MCF 10A (cell line): ENCODE data around the gene PTGIS. TPM values are rescaled to one million over a fixed set of nuclear protein-coding genes. Genes with fewer than 3 reads are reported as not detected.

Source experiments
- BruUV-seq: library from RNA; stranded (reverse); fragments of 400-500 nt; replicated peaks from 2 replicates; lab custom pipeline; 2021; lab: Mats Ljungman, UMichigan
- CTCF ChIA-PET: fragments of 300-600 bp; sonication (Branson Sonifier 250); formaldehyde crosslinking; extraction: SDS; loops from one replicate; lab custom pipeline; 2021; ENCODE audit warnings: antibody characterized with exemption, inconsistent platforms; lab: Yijun Ruan, JAX
- POLR2A ChIA-PET: fragments of 300-600, 350-650 bp; sonication (Branson Sonifier 250); formaldehyde crosslinking; extraction: SDS; loops from one replicate; lab custom pipeline; 2020; ENCODE audit warnings: antibody characterized with exemption, inconsistent platforms; lab: Yijun Ruan, JAX
- DNase-seq: peaks from one replicate; pipeline ENCODE4 v3.0.0-alpha.2; 2018; ENCODE audit not compliant: unreplicated experiment
- H3K27ac Mint-ChIP-seq: one replicate; pipeline ENCODE4 v1.8.0; 2022; ENCODE audit warnings: mild to moderate bottlenecking, low read depth, mixed read lengths; ENCODE audit not compliant: unreplicated experiment
- H3K27me3 Mint-ChIP-seq: one replicate; pipeline ENCODE4 v1.8.0; 2022; ENCODE audit warnings: mixed read lengths; ENCODE audit not compliant: insufficient read depth, unreplicated experiment
- H3K36me3 Mint-ChIP-seq: one replicate; pipeline ENCODE4 v1.8.0; 2022; ENCODE audit warnings: mild to moderate bottlenecking, moderate library complexity, mixed read lengths; ENCODE audit not compliant: insufficient read depth, unreplicated experiment
- H3K4me1 Mint-ChIP-seq: one replicate; pipeline ENCODE4 v1.8.0; 2022; ENCODE audit warnings: mixed read lengths; ENCODE audit not compliant: insufficient read depth, unreplicated experiment
- H3K4me3 Mint-ChIP-seq: one replicate; pipeline ENCODE4 v1.8.0; 2022; ENCODE audit warnings: mild to moderate bottlenecking, moderate library complexity, mixed read lengths; ENCODE audit not compliant: unreplicated experiment
- H3K9me3 Mint-ChIP-seq: one replicate; pipeline ENCODE4 v1.8.0; 2022; ENCODE audit warnings: mixed read lengths; ENCODE audit not compliant: unreplicated experiment
- CTCF ChIP-seq: fragments of 200-600 bp; IDR thresholded peaks from one replicate; pipeline ENCODE4 v1.8.0; 2022; ENCODE audit warnings: antibody characterized with exemption, mild to moderate bottlenecking; ENCODE audit not compliant: unreplicated experiment
- intact Hi-C: fragments of 100-400 bp; cut with micrococcal nuclease; formaldehyde crosslinking; loops from 2 replicates; pipeline ENCODE4 v1.14.1; 2022
- total RNA-seq: library from RNA; stranded (reverse); gene quantifications from 2 replicates; pipeline ENCODE4 v1.2.3, GENCODE V29; 2022

The PTGIS gene
- total RNA-seq, 1 experiment from 2014 or later, result not detected

GRCh38 chr20:49610691-49611538, 43.0 kb upstream of the PTGIS start:
- no peaks in the 10 kb centered on the region for H3K9me3 Mint-ChIP-seq
- no TSS peak for BruUV-seq
- H3K4me1 Mint-ChIP-seq, result peaks cover 12% of the 10 kb centered on the region
- POLR2A ChIA-PET, result interaction anchor here (0.7 to 1.0 kb wide), 3 partner anchors 213 to 235 kb away, joined by 3 read pairs; no protein-coding TSS in a partner anchor
- H3K4me3 Mint-ChIP-seq, result no peak overlapping the region
- TF ChIP-seq CTCF, result peak; percentile 96
- DNase-seq, result peak; percentile 72
- CTCF ChIA-PET, result interaction anchor here (0.5 to 14.3 kb wide), 53 partner anchors 9 to 509 kb away, joined by 3 to 411 read pairs (median 4); partner anchors contain the start of gene B4GALT5
- no peaks in the 10 kb centered on the region for H3K36me3 Mint-ChIP-seq
- H3K27ac Mint-ChIP-seq, result no peak overlapping the region
- intact Hi-C loops, result loop anchor here (1.0 to 2.0 kb wide), 4 partner anchors 210 to 318 kb away; no protein-coding TSS in a partner anchor
- no peaks in the 10 kb centered on the region for H3K27me3 Mint-ChIP-seq

- H3K36me3 Mint-ChIP-seq, result no peaks in the 10 kb centered on the region
- peak; percentile 98 for TF ChIP-seq CTCF
- H3K27me3 Mint-ChIP-seq, result no peaks in the 10 kb centered on the region
- H3K4me3 Mint-ChIP-seq, result no peak overlapping the region
- ChIA-PET CTCF (interaction anchor here (0.5 to 14.3 kb wide), 75 partner anchors 9 to 462 kb away, joined by 3 to 411 read pairs (median 4); partner anchors contain the start of gene B4GALT5), POLR2A (interaction anchor here (0.7 to 1.7 kb wide), 2 partner anchors 67 to 69 kb away, joined by 3 to 7 read pairs; no protein-coding TSS in a partner anchor)
- no peak overlapping the region for H3K27ac Mint-ChIP-seq
- peak; percentile 68 for DNase-seq
- intact Hi-C loops, result loop anchor here (1.0 to 5.0 kb wide), 2 partner anchors 68 to 277 kb away; no protein-coding TSS in a partner anchor
- H3K4me1 Mint-ChIP-seq, result peaks cover 19% of the 10 kb centered on the region
- no TSS peak for BruUV-seq
- H3K9me3 Mint-ChIP-seq, result no peaks in the 10 kb centered on the region
Measured at GRCh38 chr20:49608752-49609670, 41.1 kb upstream of the PTGIS start.

GRCh38 chr20:49607568-49607967, 39.6 kb upstream of the PTGIS start:
- Mint-ChIP-seq H3K9me3 (no peaks in the 10 kb centered on the region), H3K4me1 (peaks cover 19% of the 10 kb centered on the region), H3K4me3 (no peak overlapping the region), H3K36me3 (no peaks in the 10 kb centered on the region), H3K27ac (no peak overlapping the region), H3K27me3 (no peaks in the 10 kb centered on the region)
- ChIA-PET CTCF (interaction anchor here (0.6 to 14.3 kb wide), 13 partner anchors 8 to 324 kb away, joined by 3 to 411 read pairs (median 5); no protein-coding TSS in a partner anchor), POLR2A (interaction anchor here (0.7 kb wide), 3 partner anchors 22 to 1495 kb away, joined by 3 to 4 read pairs (median 3); partner anchors contain the start of gene SLC9A8)
- no peak for TF ChIP-seq CTCF
- intact Hi-C loops, result loop anchor here (5.0 kb wide), 1 partner anchor 275 kb away; no protein-coding TSS in a partner anchor
- no TSS peak for BruUV-seq
- DNase-seq, result no peak
